Left lung (tissue), 10 donors: Measurements from ENCODE around the gene TMEM164. TPM values are rescaled to one million over a fixed set of nuclear protein-coding genes. Genes with fewer than 3 reads are reported as not detected.
A peak's percentile ranks its signal among the peaks of the same experiment; 100 is the strongest.

Source experiments
- ATAC-seq: fragments of 200-7000 bp; cut with Tn5 transposase; one replicate; pipeline ENCODE4 v1.9.1; 2020; ENCODE audit warnings: moderate library complexity
- DNase-seq, 4 donors: peaks; one replicate each; pipeline ENCODE4 v3.0.0-alpha.2; 2013 to 2020
- H3K27ac ChIP-seq, 2 donors: fragments of 200-600 bp; sonication (generic) in 1 of 2; one replicate each; pipeline versions ENCODE4 v1.5.0 to v1.8.0; 2020 to 2021
- H3K27me3 ChIP-seq, 2 donors: fragments of 200-600 bp; sonication (generic) in 1 of 2; one replicate each; pipeline versions ENCODE4 v1.5.0 to v1.8.0; 2020 to 2021
- H3K36me3 ChIP-seq, 2 donors: fragments of 200-600 bp; sonication (generic) in 1 of 2; one replicate each; pipeline versions ENCODE4 v1.5.0 to v1.8.0; 2020 to 2021
- H3K4me1 ChIP-seq, 2 donors: fragments of 200-600 bp; one replicate each; pipeline ENCODE4 v1.8.0; 2021
- H3K4me3 ChIP-seq, 2 donors: fragments of 200-600 bp; sonication (generic) in 1 of 2; one replicate each; pipeline versions ENCODE4 v1.5.0 to v1.8.0; 2020 to 2021; ENCODE audit warnings: mild to moderate bottlenecking in 1 of 2
- H3K9me3 ChIP-seq, 2 donors: fragments of 200-600 bp; sonication (generic) in 1 of 2; one replicate each; pipeline versions ENCODE4 v1.5.0 to v1.8.0; 2020 to 2021
- intact Hi-C, 2 donors: fragments of 100-400 bp; cut with DNase I; formaldehyde crosslinking; loops; one replicate each; pipeline versions ENCODE4 v1.11.2 to v1.14.2; 2022
- polyA plus RNA-seq, 6 donors: library from polyadenylated mRNA; unstranded; fragments of 120-200 nt; gene quantifications; one replicate each; pipeline ENCODE4 v1.2.1, GENCODE V29; 2013; ENCODE audit not compliant: insufficient read length in 6 of 6
- total RNA-seq, 2 donors: library from RNA; stranded (reverse); fragmentation: NEBNext Ultra II Directional; extraction: Animal tissue kit (Norgen Biotek cat#: 25700); gene quantifications; one replicate each; pipeline ENCODE4 v1.2.1, GENCODE V29; 2021
- TF ChIP-seq, protein P1 (sequence below), 2 donors: fragments of 200-600 bp; sonication (generic) in 1 of 2; IDR thresholded peaks; one replicate each; pipeline versions ENCODE4 v1.5.0 to v1.8.0; 2021; ENCODE audit warnings: antibody characterized with exemption in 2 of 2
- donor health status: DM: no; HTN: yes; CAD: no.
- donor health status: DM: no; HTN: no; CAD: no.

Gene TMEM164
- total and polyA plus RNA-seq, 8 donors = 39.2 to 111 (median 47.0) TPM

DNA sequence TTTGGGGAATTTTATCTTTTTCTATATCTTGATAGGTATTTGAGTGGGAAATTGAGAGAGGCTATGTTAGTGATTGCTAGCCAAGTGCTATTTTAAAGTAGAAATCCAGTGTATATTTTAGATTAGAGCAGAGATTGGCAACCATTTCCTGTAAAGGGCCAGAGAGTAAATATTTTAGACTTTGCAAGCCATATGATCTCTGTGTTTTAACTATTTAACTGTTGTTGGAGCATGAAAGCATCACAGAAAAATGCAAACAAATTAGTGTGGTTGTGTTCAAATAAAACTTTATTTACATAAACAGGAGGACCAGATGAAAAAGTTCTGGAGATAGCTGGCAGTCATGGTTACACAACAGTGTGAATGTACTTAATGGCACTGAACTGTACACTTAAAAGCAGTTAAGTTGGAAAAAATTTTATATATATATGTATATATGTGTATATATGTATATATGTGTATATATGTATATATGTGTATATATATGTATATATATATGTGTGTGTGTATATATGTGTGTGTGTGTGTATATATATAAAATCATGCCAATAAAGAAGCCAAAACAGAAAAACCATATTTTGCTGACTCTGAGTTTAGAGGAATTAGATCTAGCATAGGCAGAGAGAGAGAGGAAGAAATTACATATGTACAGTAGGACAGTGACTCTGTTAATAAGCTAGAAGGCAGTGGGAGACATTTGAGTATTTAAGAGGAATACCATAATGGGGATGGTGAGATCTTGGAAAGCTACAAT is 83.4 kb downstream of the TMEM164 start:
- Histone ChIP-seq H3K27me3 (peaks cover 0 to 4% of the 10 kb centered on the region in 2 donors), H3K9me3 (no peaks in the 10 kb centered on the region), H3K4me1 (peaks cover 9 to 53% of the 10 kb centered on the region in 2 donors), H3K4me3 (no peak overlapping the region), H3K36me3 (no peaks in the 10 kb centered on the region), H3K27ac (peak overlapping the region; percentile 17 to 89)
- intact Hi-C loops = no loop called here
- TF ChIP-seq, protein P1, sequence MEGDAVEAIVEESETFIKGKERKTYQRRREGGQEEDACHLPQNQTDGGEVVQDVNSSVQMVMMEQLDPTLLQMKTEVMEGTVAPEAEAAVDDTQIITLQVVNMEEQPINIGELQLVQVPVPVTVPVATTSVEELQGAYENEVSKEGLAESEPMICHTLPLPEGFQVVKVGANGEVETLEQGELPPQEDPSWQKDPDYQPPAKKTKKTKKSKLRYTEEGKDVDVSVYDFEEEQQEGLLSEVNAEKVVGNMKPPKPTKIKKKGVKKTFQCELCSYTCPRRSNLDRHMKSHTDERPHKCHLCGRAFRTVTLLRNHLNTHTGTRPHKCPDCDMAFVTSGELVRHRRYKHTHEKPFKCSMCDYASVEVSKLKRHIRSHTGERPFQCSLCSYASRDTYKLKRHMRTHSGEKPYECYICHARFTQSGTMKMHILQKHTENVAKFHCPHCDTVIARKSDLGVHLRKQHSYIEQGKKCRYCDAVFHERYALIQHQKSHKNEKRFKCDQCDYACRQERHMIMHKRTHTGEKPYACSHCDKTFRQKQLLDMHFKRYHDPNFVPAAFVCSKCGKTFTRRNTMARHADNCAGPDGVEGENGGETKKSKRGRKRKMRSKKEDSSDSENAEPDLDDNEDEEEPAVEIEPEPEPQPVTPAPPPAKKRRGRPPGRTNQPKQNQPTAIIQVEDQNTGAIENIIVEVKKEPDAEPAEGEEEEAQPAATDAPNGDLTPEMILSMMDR (IDR thresholded peaks at IDR 0.05) = no peak
- DNase-seq (no peak), ATAC-seq (no peak)

DNA sequence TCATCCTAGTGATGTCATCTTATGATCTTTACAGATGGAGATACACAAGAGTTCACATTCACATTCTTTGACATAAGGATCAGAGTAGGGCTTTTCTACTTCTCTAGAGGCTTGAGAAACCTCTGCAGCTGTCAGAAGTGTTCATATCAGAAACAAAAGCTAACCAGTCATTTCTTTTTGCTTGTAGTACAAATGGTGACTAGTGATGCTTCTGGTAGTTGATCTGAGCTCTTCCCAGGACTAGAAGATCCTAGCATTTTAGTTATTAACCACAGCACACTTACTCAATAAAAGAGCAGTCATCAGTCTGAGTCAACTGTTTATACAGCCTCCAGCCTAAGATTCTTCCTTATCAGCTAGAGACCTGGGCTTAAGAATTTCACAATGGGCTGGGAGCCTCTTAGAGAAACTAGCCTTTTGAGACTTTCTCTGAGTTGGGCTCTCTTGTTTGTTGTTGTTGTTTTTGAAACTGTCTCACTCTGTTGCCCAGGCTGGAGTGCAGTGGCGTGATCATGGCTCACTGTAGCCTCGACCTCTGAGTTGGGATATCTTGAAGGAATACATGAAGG is 84.1 kb downstream of the TMEM164 start:
- no peaks in the 10 kb centered on the region for H3K9me3 ChIP-seq
- TF ChIP-seq, protein P1 (IDR thresholded peaks at IDR 0.05) = no peak
- H3K27ac ChIP-seq = peak overlapping the region; percentile 17 to 89
- peak; percentile 78 for ATAC-seq
- peaks cover 9 to 47% of the 10 kb centered on the region in 2 donors for H3K4me1 ChIP-seq
- peaks cover 0 to 4% of the 10 kb centered on the region in 2 donors for H3K27me3 ChIP-seq
- no peak for DNase-seq
- no peak overlapping the region for H3K4me3 ChIP-seq
- H3K36me3 ChIP-seq = no peaks in the 10 kb centered on the region
- intact Hi-C loops = no loop called here

DNA sequence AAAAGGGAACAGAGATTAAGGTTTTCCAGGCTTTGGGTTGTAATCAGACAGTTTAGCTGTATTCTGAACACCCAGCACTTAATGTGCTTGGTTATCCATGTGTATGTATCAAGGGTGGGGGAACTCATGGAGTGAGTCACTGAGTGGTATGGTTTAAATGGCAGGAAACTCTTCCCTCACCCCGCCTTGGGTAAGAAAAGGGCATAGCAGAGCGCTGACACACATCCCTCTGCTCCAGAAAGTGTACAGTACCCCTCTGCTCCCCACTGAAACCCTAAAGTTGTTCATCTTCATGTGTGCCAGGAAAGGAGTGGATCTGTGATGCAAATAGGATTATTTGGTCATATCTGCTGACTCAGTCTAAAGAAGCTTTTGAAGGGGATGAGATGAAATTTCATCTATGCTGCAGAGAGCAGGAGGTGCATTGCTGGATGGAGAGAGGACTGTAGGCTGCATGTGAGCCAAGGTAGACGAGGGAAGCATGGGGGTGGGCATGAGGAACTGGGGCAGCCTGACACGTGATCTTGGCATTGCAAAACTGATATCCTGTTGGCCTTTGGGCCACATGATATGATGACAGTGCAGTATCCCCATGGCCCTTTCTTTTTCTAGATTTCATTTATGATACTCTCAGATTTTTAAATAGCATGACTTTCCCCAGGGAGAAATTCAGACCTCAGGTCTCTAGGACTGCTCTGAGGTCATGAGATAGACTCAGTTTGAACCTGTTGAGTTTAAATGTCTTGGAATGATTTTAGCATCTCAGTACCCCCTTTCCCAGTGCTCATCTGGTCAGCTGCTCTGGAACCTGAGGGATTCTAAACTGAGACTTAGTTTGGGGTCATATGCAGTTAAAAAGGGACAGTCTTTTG is 84.8 kb downstream of the TMEM164 start:
- H3K9me3 ChIP-seq = no peaks in the 10 kb centered on the region
- H3K36me3 ChIP-seq = no peaks in the 10 kb centered on the region
- ATAC-seq (peak; percentile 75), DNase-seq (peak in 2 of 4 donors; percentile 19 to 47)
- peaks cover 9 to 46% of the 10 kb centered on the region in 2 donors for H3K4me1 ChIP-seq
- intact Hi-C loops = no loop called here
- TF ChIP-seq, protein P1 (IDR thresholded peaks at IDR 0.05) = no peak
- peak overlapping the region; percentile 17 to 89 for H3K27ac ChIP-seq
- H3K27me3 ChIP-seq = peaks cover 0 to 4% of the 10 kb centered on the region in 2 donors
- no peak overlapping the region for H3K4me3 ChIP-seq

DNA sequence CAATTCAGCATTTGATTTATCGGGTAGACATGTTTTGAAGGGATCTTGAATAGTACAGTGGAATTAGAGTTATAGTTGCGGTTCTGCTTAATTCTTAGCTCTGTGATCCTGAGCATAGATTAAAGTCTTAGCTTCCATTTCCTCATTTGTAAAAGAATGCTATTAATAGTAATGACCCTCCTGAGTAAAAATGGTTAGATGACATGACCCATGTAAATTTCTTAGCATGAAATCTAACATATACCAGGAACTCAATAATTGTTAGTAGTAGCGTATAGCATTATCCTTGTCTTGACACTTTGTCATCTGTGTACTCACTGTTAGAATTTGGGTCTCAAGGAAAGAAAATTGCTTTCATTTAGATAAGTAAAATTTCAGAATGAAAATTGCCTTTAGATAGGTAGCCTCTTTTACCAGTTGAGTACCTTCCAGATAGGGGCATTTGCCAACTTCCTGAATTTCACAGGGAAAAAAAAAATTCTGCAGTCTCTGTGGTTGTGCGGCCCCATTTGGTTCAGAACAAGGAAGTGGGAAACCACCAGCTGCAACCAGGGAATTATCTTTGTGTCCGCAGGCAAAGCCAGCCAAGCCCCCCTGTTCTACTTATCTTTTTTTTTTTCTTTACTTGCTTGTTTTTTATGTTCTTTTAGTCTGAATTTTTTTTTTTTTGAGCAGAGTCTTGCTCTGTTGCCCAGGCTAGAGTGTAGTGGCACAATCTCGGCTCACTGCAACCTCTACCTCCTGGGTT is 86.9 kb downstream of the TMEM164 start:
- intact Hi-C loops = no loop called here
- H3K36me3 ChIP-seq = no peaks in the 10 kb centered on the region
- H3K9me3 ChIP-seq = no peaks in the 10 kb centered on the region
- DNase-seq (no peak), ATAC-seq (peak; percentile 16)
- peaks cover 0 to 4% of the 10 kb centered on the region in 2 donors for H3K27me3 ChIP-seq
- H3K4me3 ChIP-seq = no peak overlapping the region
- H3K4me1 ChIP-seq = peaks cover 9 to 46% of the 10 kb centered on the region in 2 donors
- H3K27ac ChIP-seq = peak overlapping the region in 1 of 2 donors; percentile 72
- TF ChIP-seq, protein P1 (IDR thresholded peaks at IDR 0.05) = no peak
